Nephron (organoid): Measurements from ENCODE around the gene USB1.
A peak's percentile ranks its signal among the peaks of the same experiment; 100 is the strongest.

Experiments
- H3K27ac Mint-ChIP-seq, 3 experiments: 2 replicates each; pipeline ENCODE4 v1.8.0; 2020; ENCODE audit warnings: mixed read lengths in 3 of 3, mild to moderate bottlenecking in 2 of 3, moderate library complexity in 1 of 3
- H3K27me3 Mint-ChIP-seq: 2 replicates; pipeline ENCODE4 v1.8.0; 2021; ENCODE audit warnings: low read depth, mild to moderate bottlenecking, moderate library complexity, mixed read lengths
- H3K36me3 Mint-ChIP-seq: 2 replicates; pipeline ENCODE4 v1.8.0; 2020; ENCODE audit warnings: low read depth, mixed read lengths
- H3K4me1 Mint-ChIP-seq: 2 replicates; pipeline ENCODE4 v1.8.0; 2020; ENCODE audit warnings: mixed read lengths
- H3K4me3 Mint-ChIP-seq, 3 experiments: 2 replicates each; pipeline ENCODE4 v1.8.0; 2020; ENCODE audit warnings: mild to moderate bottlenecking in 3 of 3, mixed read lengths in 3 of 3, moderate library complexity in 2 of 3
- H3K9me3 Mint-ChIP-seq: 2 replicates; pipeline ENCODE4 v1.8.0; 2020; ENCODE audit warnings: mixed read lengths
- CTCF ChIP-seq, 3 experiments: fragments of 200-600 bp; sonication (generic); IDR thresholded peaks; one replicate each; pipeline ENCODE4 v1.5.0; 2021; ENCODE audit warnings: antibody characterized with exemption in 3 of 3; ENCODE audit not compliant: unreplicated experiment in 3 of 3

USB1 gene

GRCh38 chr16:58009856-58010416 lies 8.7 kb downstream of the USB1 start:
- no peak for TF ChIP-seq CTCF (IDR thresholded peaks at IDR 0.05; ENCODE audit: unreplicated experiment in 3 of 3)
- H3K4me3 Mint-ChIP-seq, result no peak overlapping the region
- H3K27me3 Mint-ChIP-seq, result no peaks in the 10 kb centered on the region
- peaks cover 7% of the 10 kb centered on the region for H3K4me1 Mint-ChIP-seq
- H3K36me3 Mint-ChIP-seq, result peaks cover 44% of the 10 kb centered on the region
- H3K27ac Mint-ChIP-seq, result peak overlapping the region in 1 of 3 experiments; percentile 21
- peaks cover 3% of the 10 kb centered on the region for H3K9me3 Mint-ChIP-seq

GRCh38 chr16:58010886-58011285 lies 9.7 kb downstream of the USB1 start:
- Mint-ChIP-seq H3K4me3 (no peak overlapping the region), H3K9me3 (peaks cover 3% of the 10 kb centered on the region), H3K4me1 (peaks cover 7% of the 10 kb centered on the region), H3K27ac (peak overlapping the region in 1 of 3 experiments; percentile 21), H3K36me3 (peaks cover 39% of the 10 kb centered on the region), H3K27me3 (no peaks in the 10 kb centered on the region)
- TF ChIP-seq CTCF (IDR thresholded peaks at IDR 0.05; ENCODE audit: unreplicated experiment in 3 of 3), result no peak

GRCh38 chr16:58011652-58012051 lies 10.4 kb downstream of the USB1 start:
- Mint-ChIP-seq H3K4me1 (peaks cover 7% of the 10 kb centered on the region), H3K4me3 (no peak overlapping the region), H3K36me3 (peaks cover 35% of the 10 kb centered on the region), H3K9me3 (peaks cover 3% of the 10 kb centered on the region), H3K27me3 (no peaks in the 10 kb centered on the region), H3K27ac (no peak overlapping the region)
- TF ChIP-seq CTCF (IDR thresholded peaks at IDR 0.05; ENCODE audit: unreplicated experiment in 3 of 3), result no peak

- no peaks in the 10 kb centered on the region for H3K9me3 Mint-ChIP-seq
- H3K27me3 Mint-ChIP-seq, result no peaks in the 10 kb centered on the region
- peaks cover 29% of the 10 kb centered on the region for H3K36me3 Mint-ChIP-seq
- H3K4me3 Mint-ChIP-seq, result no peak overlapping the region
- H3K4me1 Mint-ChIP-seq, result peaks cover 7% of the 10 kb centered on the region
- H3K27ac Mint-ChIP-seq, result no peak overlapping the region
- no peak for TF ChIP-seq CTCF (IDR thresholded peaks at IDR 0.05; ENCODE audit: unreplicated experiment in 3 of 3)
Measured at GRCh38 chr16:58012481-58012880, 11.3 kb downstream of the USB1 start.

- no peak for TF ChIP-seq CTCF (IDR thresholded peaks at IDR 0.05; ENCODE audit: unreplicated experiment in 3 of 3)
- Mint-ChIP-seq H3K9me3 (no peaks in the 10 kb centered on the region), H3K27me3 (no peaks in the 10 kb centered on the region), H3K4me3 (no peak overlapping the region), H3K36me3 (peaks cover 24% of the 10 kb centered on the region), H3K27ac (no peak overlapping the region), H3K4me1 (peaks cover 7% of the 10 kb centered on the region)
Measured at GRCh38 chr16:58013201-58013956, 12.2 kb downstream of the USB1 start.
